ENCODE data around the gene TMEM50A.
A peak's percentile ranks its signal among the peaks of the same experiment; 100 is the strongest.
"Not testable (repeated sequence)": the region's sequence is repeated elsewhere in the genome, so short reads cannot be mapped to it uniquely, and the experiment has no call there.

Gene TMEM50A

GRCh38 chr1:25338188-25338981 is at the start of gene TMEM50A:
TMEM50A (plus strand) TSS chr1:25338334; CDS start chr1:25340487, 2,153 bp downstream.
- peak within 1 kb of the TSS; percentile 96 for H3K27ac ChIP-seq (ENCODE audit: low read depth, low read length)
- peaks cover 7% of the 10 kb centered on the region for H3K36me3 ChIP-seq (ENCODE audit: control insufficient read depth, insufficient read depth, low read length)
- H3K9ac ChIP-seq (ENCODE audit: low read length), result peak within 1 kb of the TSS; percentile 88
- 0 out of 2 replicates have a peak, but pooled peaks cover 3% of the 10 kb centered on the region for H3K4me1 ChIP-seq (ENCODE audit: control insufficient read depth, insufficient read depth, low read length)
- H3K9me3 ChIP-seq (ENCODE audit: control insufficient read depth, insufficient read depth, low read depth, low read length), result no peaks in the 10 kb centered on the region
- no peaks in the 10 kb centered on the region for H3K27me3 ChIP-seq (ENCODE audit: control insufficient read depth, insufficient read depth, low read length)
- peak within 1 kb of the TSS; percentile 97 for H3K4me3 ChIP-seq (ENCODE audit: low read depth, low read length)

GRCh38 chr1:25288573-25289101 is 49.5 kb upstream of the TMEM50A start:
- H3K4me1 ChIP-seq (ENCODE audit: control insufficient read depth, insufficient read depth, low read length); H3K27ac ChIP-seq (ENCODE audit: low read depth, low read length); H3K36me3 ChIP-seq (ENCODE audit: control insufficient read depth, insufficient read depth, low read length); H3K4me3 ChIP-seq (ENCODE audit: low read depth, low read length); H3K27me3 ChIP-seq (ENCODE audit: control insufficient read depth, insufficient read depth, low read length); H3K9me3 ChIP-seq (ENCODE audit: control insufficient read depth, insufficient read depth, low read depth, low read length); H3K9ac ChIP-seq (ENCODE audit: low read length): not testable (repeated sequence)

GRCh38 chr1:25290043-25290442 is 48.1 kb upstream of the TMEM50A start:
- H3K27me3 ChIP-seq (ENCODE audit: control insufficient read depth, insufficient read depth, low read length); H3K4me1 ChIP-seq (ENCODE audit: control insufficient read depth, insufficient read depth, low read length); H3K9me3 ChIP-seq (ENCODE audit: control insufficient read depth, insufficient read depth, low read depth, low read length); H3K36me3 ChIP-seq (ENCODE audit: control insufficient read depth, insufficient read depth, low read length); H3K4me3 ChIP-seq (ENCODE audit: low read depth, low read length); H3K9ac ChIP-seq (ENCODE audit: low read length); H3K27ac ChIP-seq (ENCODE audit: low read depth, low read length): not testable (repeated sequence)

- H3K27ac ChIP-seq (ENCODE audit: low read depth, low read length); H3K4me3 ChIP-seq (ENCODE audit: low read depth, low read length); H3K9ac ChIP-seq (ENCODE audit: low read length); H3K4me1 ChIP-seq (ENCODE audit: control insufficient read depth, insufficient read depth, low read length); H3K36me3 ChIP-seq (ENCODE audit: control insufficient read depth, insufficient read depth, low read length); H3K27me3 ChIP-seq (ENCODE audit: control insufficient read depth, insufficient read depth, low read length); H3K9me3 ChIP-seq (ENCODE audit: control insufficient read depth, insufficient read depth, low read depth, low read length): not testable (repeated sequence)
Measured at GRCh38 chr1:25293426-25293825, 44.7 kb upstream of the TMEM50A start.

- H3K36me3 ChIP-seq (ENCODE audit: control insufficient read depth, insufficient read depth, low read length); H3K27me3 ChIP-seq (ENCODE audit: control insufficient read depth, insufficient read depth, low read length); H3K4me1 ChIP-seq (ENCODE audit: control insufficient read depth, insufficient read depth, low read length); H3K9ac ChIP-seq (ENCODE audit: low read length); H3K9me3 ChIP-seq (ENCODE audit: control insufficient read depth, insufficient read depth, low read depth, low read length); H3K27ac ChIP-seq (ENCODE audit: low read depth, low read length); H3K4me3 ChIP-seq (ENCODE audit: low read depth, low read length): not testable (repeated sequence)
Measured at GRCh38 chr1:25294889-25295826, 43.0 kb upstream of the TMEM50A start.

- H3K9me3 ChIP-seq (ENCODE audit: control insufficient read depth, insufficient read depth, low read depth, low read length); H3K4me3 ChIP-seq (ENCODE audit: low read depth, low read length); H3K36me3 ChIP-seq (ENCODE audit: control insufficient read depth, insufficient read depth, low read length); H3K4me1 ChIP-seq (ENCODE audit: control insufficient read depth, insufficient read depth, low read length); H3K9ac ChIP-seq (ENCODE audit: low read length); H3K27ac ChIP-seq (ENCODE audit: low read depth, low read length); H3K27me3 ChIP-seq (ENCODE audit: control insufficient read depth, insufficient read depth, low read length): not testable (repeated sequence)
Measured at GRCh38 chr1:25296501-25296900, 41.6 kb upstream of the TMEM50A start.

- not testable (repeated sequence) for H3K4me1 ChIP-seq (ENCODE audit: control insufficient read depth, insufficient read depth, low read length); H3K9me3 ChIP-seq (ENCODE audit: control insufficient read depth, insufficient read depth, low read depth, low read length); H3K27ac ChIP-seq (ENCODE audit: low read depth, low read length)
Measured at GRCh38 chr1:25300729-25301128, 37.4 kb upstream of the TMEM50A start.

GRCh38 chr1:25302330-25302729 is 35.8 kb upstream of the TMEM50A start:
- not testable (repeated sequence) for H3K4me3 ChIP-seq (ENCODE audit: low read depth, low read length); H3K27ac ChIP-seq (ENCODE audit: low read depth, low read length); H3K36me3 ChIP-seq (ENCODE audit: control insufficient read depth, insufficient read depth, low read length); H3K27me3 ChIP-seq (ENCODE audit: control insufficient read depth, insufficient read depth, low read length); H3K9ac ChIP-seq (ENCODE audit: low read length); H3K4me1 ChIP-seq (ENCODE audit: control insufficient read depth, insufficient read depth, low read length); H3K9me3 ChIP-seq (ENCODE audit: control insufficient read depth, insufficient read depth, low read depth, low read length)

More at GRCh38 chr1:25300729-25301128, 37.4 kb upstream of the TMEM50A start:
- H3K4me3 ChIP-seq (ENCODE audit: low read depth, low read length); H3K36me3 ChIP-seq (ENCODE audit: control insufficient read depth, insufficient read depth, low read length); H3K27me3 ChIP-seq (ENCODE audit: control insufficient read depth, insufficient read depth, low read length); H3K9ac ChIP-seq (ENCODE audit: low read length): not testable (repeated sequence)

GRCh38 chr1:25304936-25305335 is 33.2 kb upstream of the TMEM50A start:
- H3K27me3 ChIP-seq (ENCODE audit: control insufficient read depth, insufficient read depth, low read length); H3K4me3 ChIP-seq (ENCODE audit: low read depth, low read length); H3K36me3 ChIP-seq (ENCODE audit: control insufficient read depth, insufficient read depth, low read length); H3K9me3 ChIP-seq (ENCODE audit: control insufficient read depth, insufficient read depth, low read depth, low read length); H3K4me1 ChIP-seq (ENCODE audit: control insufficient read depth, insufficient read depth, low read length); H3K9ac ChIP-seq (ENCODE audit: low read length); H3K27ac ChIP-seq (ENCODE audit: low read depth, low read length): not testable (repeated sequence)

- not testable (repeated sequence) for H3K9ac ChIP-seq (ENCODE audit: low read length); H3K36me3 ChIP-seq (ENCODE audit: control insufficient read depth, insufficient read depth, low read length); H3K27me3 ChIP-seq (ENCODE audit: control insufficient read depth, insufficient read depth, low read length); H3K4me1 ChIP-seq (ENCODE audit: control insufficient read depth, insufficient read depth, low read length); H3K27ac ChIP-seq (ENCODE audit: low read depth, low read length); H3K4me3 ChIP-seq (ENCODE audit: low read depth, low read length); H3K9me3 ChIP-seq (ENCODE audit: control insufficient read depth, insufficient read depth, low read depth, low read length)
Measured at GRCh38 chr1:25308168-25308567, 30.0 kb upstream of the TMEM50A start.

GRCh38 chr1:25309085-25309484 is 29.0 kb upstream of the TMEM50A start:
- not testable (repeated sequence) for H3K4me1 ChIP-seq (ENCODE audit: control insufficient read depth, insufficient read depth, low read length); H3K27me3 ChIP-seq (ENCODE audit: control insufficient read depth, insufficient read depth, low read length); H3K9ac ChIP-seq (ENCODE audit: low read length); H3K27ac ChIP-seq (ENCODE audit: low read depth, low read length); H3K4me3 ChIP-seq (ENCODE audit: low read depth, low read length); H3K36me3 ChIP-seq (ENCODE audit: control insufficient read depth, insufficient read depth, low read length); H3K9me3 ChIP-seq (ENCODE audit: control insufficient read depth, insufficient read depth, low read depth, low read length)

Measured in HUES6 (cell line).